Tibial nerve (tissue), 4 donors: Measurements from ENCODE around the gene SLC35G6.
A peak's percentile ranks its signal among the peaks of the same experiment; 100 is the strongest.

Experiments used
- CTCF ChIP-seq, 5 experiments: fragments of 200-600 bp in 3 of 5; fragments of 450-650 bp in 2 of 5; sonication (generic) in 3 of 5; IDR thresholded peaks; one replicate each; pipeline ENCODE4 v1.5.1; 2016 to 2019; ENCODE audit warnings: antibody characterized with exemption in 5 of 5, mild to moderate bottlenecking in 3 of 5, moderate library complexity in 2 of 5
- EP300 ChIP-seq, 2 donors: sonication (generic); formaldehyde crosslinking; IDR thresholded peaks; one replicate each; pipeline ENCODE4 v1.6.1; 2017; ENCODE audit warnings: antibody characterized with exemption in 2 of 2, mild to moderate bottlenecking in 1 of 2
- POLR2A ChIP-seq, 2 donors: fragments of 450-650 bp; IDR thresholded peaks; one replicate each; pipeline ENCODE4 v1.6.1; 2017; ENCODE audit warnings: antibody characterized with exemption in 2 of 2, mild to moderate bottlenecking in 2 of 2, moderate library complexity in 2 of 2

- TF ChIP-seq CTCF (IDR thresholded peaks at IDR 0.05) (peak in 2 of 5 experiments; percentile 15 to 26), POLR2A (IDR thresholded peaks at IDR 0.05) (peak; percentile 100), EP300 (IDR thresholded peaks at IDR 0.05) (peak; percentile 85 to 100)
Observed at GRCh38 chr17:7484067-7484918, 3.0 kb downstream of the SLC35G6 start, which contains the start of gene POLR2A.
